ENCODE data around the gene ETS2.
A peak's percentile ranks its signal among the peaks of the same experiment; 100 is the strongest.

ETS2 gene

DNA sequence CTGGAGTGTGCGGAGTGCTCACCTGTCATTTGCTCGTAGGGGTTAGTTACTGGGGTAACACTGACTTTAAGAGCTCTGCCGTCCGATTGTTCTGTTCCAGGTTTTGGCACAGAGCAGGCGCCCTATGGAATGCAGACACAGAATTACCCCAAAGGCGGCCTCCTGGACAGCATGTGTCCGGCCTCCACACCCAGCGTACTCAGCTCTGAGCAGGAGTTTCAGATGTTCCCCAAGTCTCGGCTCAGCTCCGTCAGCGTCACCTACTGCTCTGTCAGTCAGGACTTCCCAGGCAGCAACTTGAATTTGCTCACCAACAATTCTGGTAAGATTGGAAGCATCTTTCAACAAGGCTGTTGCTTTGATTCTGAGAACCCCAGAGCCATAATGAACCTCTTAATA lies 12.6 kb downstream of the ETS2 start:
- ATAC-seq = no peak
- TF ChIP-seq ISL1 (CRISPR knock-in tag; IDR thresholded peaks at IDR 0.05) (no peak), CSDC2 (CRISPR knock-in tag; IDR thresholded peaks at IDR 0.05) (no peak), RARB (CRISPR knock-in tag; IDR thresholded peaks at IDR 0.05) (no peak), ESRRG (CRISPR knock-in tag; IDR thresholded peaks at IDR 0.05) (no peak)

GRCh38 chr21:38819051-38819718 lies 13.5 kb downstream of the ETS2 start:
- ATAC-seq = no peak

GRCh38 chr21:38819719-38820159 lies 14.0 kb downstream of the ETS2 start:
- ATAC-seq = peak; percentile 64

More at GRCh38 chr21:38819051-38819718, 13.5 kb downstream of the ETS2 start:
- TF ChIP-seq ZC3H10 (CRISPR knock-in tag; IDR thresholded peaks at IDR 0.05) (no peak), PPARA (CRISPR knock-in tag; IDR thresholded peaks at IDR 0.05; ENCODE audit: borderline replicate concordance) (no peak), TOX (CRISPR knock-in tag; IDR thresholded peaks at IDR 0.05; ENCODE audit: borderline replicate concordance) (no peak), ISL1 (CRISPR knock-in tag; IDR thresholded peaks at IDR 0.05) (no peak), RARB (CRISPR knock-in tag; IDR thresholded peaks at IDR 0.05) (no peak), TCF4 (CRISPR knock-in tag; IDR thresholded peaks at IDR 0.05; ENCODE audit: borderline replicate concordance) (no peak), ZNF70 (CRISPR knock-in tag; IDR thresholded peaks at IDR 0.05) (no peak), BACH2 (CRISPR knock-in tag; IDR thresholded peaks at IDR 0.05; ENCODE audit: borderline replicate concordance) (no peak), ARNTL (CRISPR knock-in tag; IDR thresholded peaks at IDR 0.05; ENCODE audit: borderline replicate concordance, low read depth) (no peak), TSHZ2 (CRISPR knock-in tag; IDR thresholded peaks at IDR 0.05) (no peak), ZNF8 (CRISPR knock-in tag; IDR thresholded peaks at IDR 0.05) (no peak), OSR1 (CRISPR knock-in tag; IDR thresholded peaks at IDR 0.05) (no peak), CSDC2 (CRISPR knock-in tag; IDR thresholded peaks at IDR 0.05) (no peak), ZNF565 (CRISPR knock-in tag; conservative IDR thresholded peaks at IDR 0.05; ENCODE audit: low read depth) (no peak), ESRRG (CRISPR knock-in tag; IDR thresholded peaks at IDR 0.05) (no peak), ZFP3 (CRISPR knock-in tag; IDR thresholded peaks at IDR 0.05) (no peak)
- TF ChIP-seq, protein P1, sequence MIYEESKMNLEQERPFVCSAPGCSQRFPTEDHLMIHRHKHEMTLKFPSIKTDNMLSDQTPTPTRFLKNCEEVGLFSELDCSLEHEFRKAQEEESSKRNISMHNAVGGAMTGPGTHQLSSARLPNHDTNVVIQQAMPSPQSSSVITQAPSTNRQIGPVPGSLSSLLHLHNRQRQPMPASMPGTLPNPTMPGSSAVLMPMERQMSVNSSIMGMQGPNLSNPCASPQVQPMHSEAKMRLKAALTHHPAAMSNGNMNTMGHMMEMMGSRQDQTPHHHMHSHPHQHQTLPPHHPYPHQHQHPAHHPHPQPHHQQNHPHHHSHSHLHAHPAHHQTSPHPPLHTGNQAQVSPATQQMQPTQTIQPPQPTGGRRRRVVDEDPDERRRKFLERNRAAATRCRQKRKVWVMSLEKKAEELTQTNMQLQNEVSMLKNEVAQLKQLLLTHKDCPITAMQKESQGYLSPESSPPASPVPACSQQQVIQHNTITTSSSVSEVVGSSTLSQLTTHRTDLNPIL (CRISPR knock-in tag; IDR thresholded peaks at IDR 0.05; ENCODE audit: low read depth) = no peak
- TF ChIP-seq, protein P2, sequence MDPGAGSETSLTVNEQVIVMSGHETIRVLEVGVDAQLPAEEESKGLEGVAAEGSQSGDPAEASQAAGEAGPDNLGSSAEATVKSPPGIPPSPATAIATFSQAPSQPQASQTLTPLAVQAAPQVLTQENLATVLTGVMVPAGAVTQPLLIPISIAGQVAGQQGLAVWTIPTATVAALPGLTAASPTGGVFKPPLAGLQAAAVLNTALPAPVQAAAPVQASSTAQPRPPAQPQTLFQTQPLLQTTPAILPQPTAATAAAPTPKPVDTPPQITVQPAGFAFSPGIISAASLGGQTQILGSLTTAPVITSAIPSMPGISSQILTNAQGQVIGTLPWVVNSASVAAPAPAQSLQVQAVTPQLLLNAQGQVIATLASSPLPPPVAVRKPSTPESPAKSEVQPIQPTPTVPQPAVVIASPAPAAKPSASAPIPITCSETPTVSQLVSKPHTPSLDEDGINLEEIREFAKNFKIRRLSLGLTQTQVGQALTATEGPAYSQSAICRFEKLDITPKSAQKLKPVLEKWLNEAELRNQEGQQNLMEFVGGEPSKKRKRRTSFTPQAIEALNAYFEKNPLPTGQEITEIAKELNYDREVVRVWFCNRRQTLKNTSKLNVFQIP (CRISPR knock-in tag; IDR thresholded peaks at IDR 0.05; ENCODE audit: borderline replicate concordance, low read depth) = no peak

More at GRCh38 chr21:38819719-38820159, 14.0 kb downstream of the ETS2 start:
- TF ChIP-seq ZNF565 (CRISPR knock-in tag; conservative IDR thresholded peaks at IDR 0.05; ENCODE audit: low read depth) (no peak), RARB (CRISPR knock-in tag; IDR thresholded peaks at IDR 0.05) (no peak), TCF4 (CRISPR knock-in tag; IDR thresholded peaks at IDR 0.05; ENCODE audit: borderline replicate concordance) (no peak), ZFP30 (CRISPR knock-in tag; IDR thresholded peaks at IDR 0.05) (no peak), TOX (CRISPR knock-in tag; IDR thresholded peaks at IDR 0.05; ENCODE audit: borderline replicate concordance) (no peak), ARNTL (CRISPR knock-in tag; IDR thresholded peaks at IDR 0.05; ENCODE audit: borderline replicate concordance, low read depth) (no peak), CSDC2 (CRISPR knock-in tag; IDR thresholded peaks at IDR 0.05) (no peak), OSR1 (CRISPR knock-in tag; IDR thresholded peaks at IDR 0.05) (no peak), GLIS3 (CRISPR knock-in tag; IDR thresholded peaks at IDR 0.05) (no peak), ZNF8 (CRISPR knock-in tag; IDR thresholded peaks at IDR 0.05) (no peak), SNAI2 (CRISPR knock-in tag; IDR thresholded peaks at IDR 0.05) (no peak), ESRRG (CRISPR knock-in tag; IDR thresholded peaks at IDR 0.05) (no peak)
- TF ChIP-seq, protein P1 (CRISPR knock-in tag; IDR thresholded peaks at IDR 0.05; ENCODE audit: low read depth) = no peak
- TF ChIP-seq, protein P3, sequence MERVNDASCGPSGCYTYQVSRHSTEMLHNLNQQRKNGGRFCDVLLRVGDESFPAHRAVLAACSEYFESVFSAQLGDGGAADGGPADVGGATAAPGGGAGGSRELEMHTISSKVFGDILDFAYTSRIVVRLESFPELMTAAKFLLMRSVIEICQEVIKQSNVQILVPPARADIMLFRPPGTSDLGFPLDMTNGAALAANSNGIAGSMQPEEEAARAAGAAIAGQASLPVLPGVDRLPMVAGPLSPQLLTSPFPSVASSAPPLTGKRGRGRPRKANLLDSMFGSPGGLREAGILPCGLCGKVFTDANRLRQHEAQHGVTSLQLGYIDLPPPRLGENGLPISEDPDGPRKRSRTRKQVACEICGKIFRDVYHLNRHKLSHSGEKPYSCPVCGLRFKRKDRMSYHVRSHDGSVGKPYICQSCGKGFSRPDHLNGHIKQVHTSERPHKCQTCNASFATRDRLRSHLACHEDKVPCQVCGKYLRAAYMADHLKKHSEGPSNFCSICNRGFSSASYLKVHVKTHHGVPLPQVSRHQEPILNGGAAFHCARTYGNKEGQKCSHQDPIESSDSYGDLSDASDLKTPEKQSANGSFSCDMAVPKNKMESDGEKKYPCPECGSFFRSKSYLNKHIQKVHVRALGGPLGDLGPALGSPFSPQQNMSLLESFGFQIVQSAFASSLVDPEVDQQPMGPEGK (CRISPR knock-in tag; IDR thresholded peaks at IDR 0.05; ENCODE audit: borderline replicate concordance) = no peak

Measured in SK-N-SH treated with all-trans-retinoic acid at 6 μM for 48 hours (cell line).